ENCODE measurements around the gene KXD1.

KXD1 gene

DNA sequence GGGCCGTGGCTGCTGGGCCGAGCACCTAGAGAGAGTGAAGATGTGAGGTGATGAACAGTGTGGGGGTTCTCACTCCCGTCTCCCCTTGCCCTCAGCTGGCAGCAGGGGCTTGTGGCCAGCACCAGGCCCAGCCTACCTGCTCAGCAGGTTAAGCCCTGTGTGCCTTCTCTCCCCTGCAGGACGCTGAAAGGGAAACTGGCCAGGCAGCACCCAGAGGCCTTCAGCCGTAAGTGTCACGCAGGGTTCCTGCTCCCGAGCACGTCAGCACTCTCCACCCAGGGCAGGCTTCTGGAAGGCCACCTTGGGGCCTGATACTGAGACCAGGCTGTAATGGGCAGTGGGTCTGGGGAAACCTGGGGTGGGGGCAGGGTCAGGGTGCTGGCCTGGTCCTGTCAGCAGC lies 9.3 kb downstream of the KXD1 start:
- H3K4me3 ChIP-seq (ENCODE audit: insufficient read length, low read depth), result no peak overlapping the region
- no peaks in the 10 kb centered on the region for H3K9me3 ChIP-seq (ENCODE audit: insufficient read depth, low read length)
- DNase-seq (ENCODE audit: low read depth, low spot score), result no peak
- no peak overlapping the region for H3K9ac ChIP-seq (ENCODE audit: insufficient read length, low read depth)
- peaks cover under 1% of the 10 kb centered on the region for H3K4me1 ChIP-seq (ENCODE audit: insufficient read depth, insufficient read length)
- H3K27me3 ChIP-seq (ENCODE audit: insufficient read depth, insufficient read length), result no peaks in the 10 kb centered on the region
- peaks cover 78% of the 10 kb centered on the region for H3K36me3 ChIP-seq (ENCODE audit: insufficient read depth, insufficient read length, low read length)
- no peak for TF ChIP-seq SUZ12 (IDR thresholded peaks at IDR 0.05; ENCODE audit: extremely low read depth, insufficient read depth, insufficient read length)

DNA sequence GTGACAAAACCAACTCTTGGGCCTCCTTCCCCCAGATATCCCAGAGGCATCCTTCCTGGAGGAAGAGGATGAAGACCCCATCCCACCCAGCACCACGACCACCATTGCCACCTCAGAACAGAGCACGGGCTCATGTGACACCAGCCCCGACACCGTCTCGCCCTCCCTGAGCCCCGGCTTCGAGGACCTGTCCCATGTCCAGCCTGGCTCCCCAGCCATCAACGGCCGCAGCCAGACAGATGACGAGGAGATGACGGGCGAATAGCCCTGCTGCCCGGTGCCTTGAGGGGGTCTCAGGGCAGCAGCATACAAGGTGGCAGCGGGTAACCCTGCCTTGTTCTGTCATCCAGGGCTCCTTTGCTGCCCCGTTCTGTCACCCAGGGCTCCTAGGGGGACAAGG lies 10.7 kb downstream of the KXD1 start:
- H3K36me3 ChIP-seq (ENCODE audit: insufficient read depth, insufficient read length, low read length), result peaks cover 74% of the 10 kb centered on the region

GRCh38 chr19:18571564-18572344 lies 14.1 kb downstream of the KXD1 start, which contains the start of gene UBA52:
TSS of gene UBA52 (plus strand) at chr19:18571857. CDS start at chr19:18573301, 1,444 bp downstream.
- no peaks in the 10 kb centered on the region for H3K9me3 ChIP-seq (ENCODE audit: insufficient read depth, low read length)
- peaks cover 7% of the 10 kb centered on the region for H3K4me1 ChIP-seq (ENCODE audit: insufficient read depth, insufficient read length)
- no peak for TF ChIP-seq ZNF274 (IDR thresholded peaks at IDR 0.05; ENCODE audit: low read depth, low read length)
- TF ChIP-seq SUZ12 (IDR thresholded peaks at IDR 0.05; ENCODE audit: extremely low read depth, insufficient read depth, insufficient read length), result no peak
- TF ChIP-seq YY1 (IDR thresholded peaks at IDR 0.05; ENCODE audit: insufficient read depth, insufficient read length), result peak; percentile 99
- peak; percentile 99 for DNase-seq (ENCODE audit: low read depth, low spot score)
- peak within 1 kb of the TSS; percentile 97 for H3K9ac ChIP-seq (ENCODE audit: insufficient read length, low read depth)
- peak within 1 kb of the TSS; percentile 89 for H3K4me3 ChIP-seq (ENCODE audit: insufficient read length, low read depth)
- H3K36me3 ChIP-seq (ENCODE audit: insufficient read depth, insufficient read length, low read length), result peaks cover 77% of the 10 kb centered on the region
- H3K27me3 ChIP-seq (ENCODE audit: insufficient read depth, insufficient read length), result no peaks in the 10 kb centered on the region

More for the DNA sequence above, 10.7 kb downstream of the KXD1 start:
- peaks cover 4% of the 10 kb centered on the region for H3K4me1 ChIP-seq (ENCODE audit: insufficient read depth, insufficient read length)
- no peaks in the 10 kb centered on the region for H3K27me3 ChIP-seq (ENCODE audit: insufficient read depth, insufficient read length)
- no peak overlapping the region for H3K9ac ChIP-seq (ENCODE audit: insufficient read length, low read depth)
- H3K4me3 ChIP-seq (ENCODE audit: insufficient read length, low read depth), result no peak overlapping the region
- no peak for DNase-seq (ENCODE audit: low read depth, low spot score)
- TF ChIP-seq SUZ12 (IDR thresholded peaks at IDR 0.05; ENCODE audit: extremely low read depth, insufficient read depth, insufficient read length), result no peak
- TF ChIP-seq YY1 (IDR thresholded peaks at IDR 0.05; ENCODE audit: insufficient read depth, insufficient read length), result no peak
- TF ChIP-seq ZNF274 (IDR thresholded peaks at IDR 0.05; ENCODE audit: low read depth, low read length), result no peak
- H3K9me3 ChIP-seq (ENCODE audit: insufficient read depth, low read length), result no peaks in the 10 kb centered on the region

- peaks cover 62% of the 10 kb centered on the region for H3K36me3 ChIP-seq (ENCODE audit: insufficient read depth, insufficient read length, low read length)
- TF ChIP-seq ZNF274 (IDR thresholded peaks at IDR 0.05; ENCODE audit: low read depth, low read length) (no peak), SUZ12 (IDR thresholded peaks at IDR 0.05; ENCODE audit: extremely low read depth, insufficient read depth, insufficient read length) (no peak), YY1 (IDR thresholded peaks at IDR 0.05; ENCODE audit: insufficient read depth, insufficient read length) (no peak)
Measured at GRCh38 chr19:18574691-18575291, 17.1 kb downstream of the KXD1 start.

DNA sequence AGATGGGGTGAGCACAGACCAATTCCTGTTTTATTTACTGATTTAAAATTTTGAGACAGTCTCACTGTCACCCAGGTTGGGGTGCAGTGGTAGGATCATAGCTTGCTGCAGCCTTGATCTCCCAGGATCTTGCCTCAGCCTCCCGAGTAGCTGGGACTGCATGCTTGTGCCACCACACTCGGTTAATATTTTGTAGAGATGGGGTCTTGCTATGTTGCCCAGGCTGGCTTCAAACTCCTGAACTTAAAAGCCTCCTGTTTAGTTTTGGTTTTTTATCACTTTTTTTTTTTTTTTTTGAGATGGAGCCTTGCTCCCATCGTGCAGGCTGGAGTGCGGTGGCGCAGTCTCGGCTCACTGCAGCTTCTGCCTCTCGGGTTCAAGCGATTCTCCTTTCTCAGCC lies 18.7 kb downstream of the KXD1 start:
- Histone ChIP-seq H3K27me3 (ENCODE audit: insufficient read depth, insufficient read length) (no peaks in the 10 kb centered on the region), H3K9me3 (ENCODE audit: insufficient read depth, low read length) (no peaks in the 10 kb centered on the region), H3K4me3 (ENCODE audit: insufficient read length, low read depth) (no peak overlapping the region), H3K9ac (ENCODE audit: insufficient read length, low read depth) (no peak overlapping the region), H3K36me3 (ENCODE audit: insufficient read depth, insufficient read length, low read length) (peaks cover 58% of the 10 kb centered on the region), H3K4me1 (ENCODE audit: insufficient read depth, insufficient read length) (peaks cover 7% of the 10 kb centered on the region)
- TF ChIP-seq ZNF274 (IDR thresholded peaks at IDR 0.05; ENCODE audit: low read depth, low read length) (no peak), YY1 (IDR thresholded peaks at IDR 0.05; ENCODE audit: insufficient read depth, insufficient read length) (no peak), SUZ12 (IDR thresholded peaks at IDR 0.05; ENCODE audit: extremely low read depth, insufficient read depth, insufficient read length) (no peak)
- no peak for DNase-seq (ENCODE audit: low read depth, low spot score)

More at GRCh38 chr19:18574691-18575291, 17.1 kb downstream of the KXD1 start:
- DNase-seq (ENCODE audit: low read depth, low spot score), result no peak
- Histone ChIP-seq H3K9ac (ENCODE audit: insufficient read length, low read depth) (peak overlapping the region; percentile 0), H3K4me1 (ENCODE audit: insufficient read depth, insufficient read length) (peaks cover 7% of the 10 kb centered on the region), H3K27me3 (ENCODE audit: insufficient read depth, insufficient read length) (no peaks in the 10 kb centered on the region), H3K4me3 (ENCODE audit: insufficient read length, low read depth) (no peak overlapping the region), H3K9me3 (ENCODE audit: insufficient read depth, low read length) (no peaks in the 10 kb centered on the region)

DNA sequence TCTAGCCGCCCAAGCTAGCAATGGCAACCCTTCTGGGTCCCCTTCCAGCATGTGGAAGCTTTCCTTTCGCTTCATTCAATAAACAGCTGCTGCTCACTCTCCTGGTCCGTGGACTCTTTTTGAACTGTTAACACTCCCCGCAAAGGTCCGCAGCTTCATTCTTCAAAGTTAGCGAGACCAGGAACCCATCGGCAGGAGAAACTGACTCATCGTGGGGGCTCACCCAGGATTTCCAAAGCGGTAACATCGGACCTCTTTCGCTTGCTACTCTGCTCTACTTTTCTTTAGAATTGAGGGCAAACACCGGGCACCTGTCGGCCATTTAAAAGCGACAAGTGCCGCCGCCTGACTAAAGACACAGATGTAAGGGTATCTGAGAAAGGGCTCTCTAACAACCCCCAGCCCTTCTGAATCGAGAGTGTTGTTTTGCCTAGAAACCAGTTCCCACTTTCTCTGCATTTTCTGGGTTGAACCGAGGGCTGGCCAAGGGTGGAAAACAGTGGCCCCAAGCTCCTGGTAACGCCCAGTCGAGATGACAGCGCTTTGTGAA lies 19.8 kb downstream of the KXD1 start:
- H3K4me1 ChIP-seq (ENCODE audit: insufficient read depth, insufficient read length), result peaks cover 7% of the 10 kb centered on the region
- H3K27me3 ChIP-seq (ENCODE audit: insufficient read depth, insufficient read length), result no peaks in the 10 kb centered on the region
- H3K9ac ChIP-seq (ENCODE audit: insufficient read length, low read depth), result no peak overlapping the region
- DNase-seq (ENCODE audit: low read depth, low spot score), result no peak
- no peak overlapping the region for H3K4me3 ChIP-seq (ENCODE audit: insufficient read length, low read depth)
- TF ChIP-seq SUZ12 (IDR thresholded peaks at IDR 0.05; ENCODE audit: extremely low read depth, insufficient read depth, insufficient read length), result no peak
- no peak for TF ChIP-seq ZNF274 (IDR thresholded peaks at IDR 0.05; ENCODE audit: low read depth, low read length)
- TF ChIP-seq YY1 (IDR thresholded peaks at IDR 0.05; ENCODE audit: insufficient read depth, insufficient read length), result no peak
- no peaks in the 10 kb centered on the region for H3K9me3 ChIP-seq (ENCODE audit: insufficient read depth, low read length)
- peaks cover 57% of the 10 kb centered on the region for H3K36me3 ChIP-seq (ENCODE audit: insufficient read depth, insufficient read length, low read length)

DNA sequence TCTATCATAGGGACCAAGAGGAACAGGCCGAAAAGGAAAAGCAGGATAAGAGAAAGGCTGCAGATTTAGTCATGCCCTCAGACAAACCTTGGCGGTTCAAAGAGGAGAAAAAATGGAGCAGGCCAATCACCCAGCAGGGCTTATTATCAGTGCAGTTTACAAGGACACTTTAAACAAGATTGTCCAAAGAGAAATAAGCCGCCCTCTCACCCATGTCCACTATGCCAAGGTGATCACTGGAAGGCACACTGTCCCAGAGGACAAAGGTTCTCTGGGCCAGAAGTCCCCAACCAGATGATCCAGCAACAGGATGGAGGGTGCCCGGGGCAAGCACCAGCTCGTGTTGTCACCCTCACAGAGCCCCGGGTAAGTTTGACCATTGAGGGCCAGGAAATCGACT lies 22.6 kb downstream of the KXD1 start:
- H3K27me3 ChIP-seq (ENCODE audit: insufficient read depth, insufficient read length), result no peaks in the 10 kb centered on the region
- DNase-seq (ENCODE audit: low read depth, low spot score), result no peak
- H3K36me3 ChIP-seq (ENCODE audit: insufficient read depth, insufficient read length, low read length), result peaks cover 30% of the 10 kb centered on the region
- H3K4me1 ChIP-seq (ENCODE audit: insufficient read depth, insufficient read length), result no peaks in the 10 kb centered on the region
- TF ChIP-seq SUZ12 (IDR thresholded peaks at IDR 0.05; ENCODE audit: extremely low read depth, insufficient read depth, insufficient read length), result no peak
- no peak for TF ChIP-seq YY1 (IDR thresholded peaks at IDR 0.05; ENCODE audit: insufficient read depth, insufficient read length)
- no peak for TF ChIP-seq ZNF274 (IDR thresholded peaks at IDR 0.05; ENCODE audit: low read depth, low read length)
- no peak overlapping the region for H3K4me3 ChIP-seq (ENCODE audit: insufficient read length, low read depth)
- H3K9me3 ChIP-seq (ENCODE audit: insufficient read depth, low read length), result no peaks in the 10 kb centered on the region
- no peak overlapping the region for H3K9ac ChIP-seq (ENCODE audit: insufficient read length, low read depth)

Measured in NT2/D1 (cell line).